Stimulated activated CD8-positive, alpha-beta memory T cell treated with anti-CD3 and anti-CD28 coated beads, Interleukin-4, amount 100 ng/mL, for 24 hours (primary cell): Measurements from ENCODE around the gene TEX2.

Experiments
- DNase-seq: peaks from one replicate; pipeline ENCODE4 v3.0.0-alpha.2; 2020; ENCODE audit warnings: low read depth

Gene TEX2

DNA sequence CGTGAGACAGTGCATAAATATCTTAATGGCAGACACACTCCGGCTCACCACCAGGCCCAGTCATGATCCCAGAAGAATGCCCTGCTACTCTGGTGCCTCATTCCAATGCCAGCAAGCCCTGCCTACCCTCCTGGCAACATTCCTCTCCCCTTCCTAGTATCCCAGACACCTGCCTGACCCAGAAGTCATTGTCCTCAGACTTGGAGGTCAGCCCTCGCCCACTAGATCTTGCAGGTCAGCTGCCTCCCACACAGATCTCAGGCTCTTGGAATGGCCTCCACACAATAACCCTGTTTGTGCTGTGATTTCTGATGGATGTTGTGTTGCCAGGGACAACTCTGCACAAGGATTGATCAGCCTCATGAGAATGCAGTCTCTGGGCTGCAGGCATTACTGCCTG, 1.8 kb upstream of the TEX2 start:
- no peak for DNase-seq

DNA sequence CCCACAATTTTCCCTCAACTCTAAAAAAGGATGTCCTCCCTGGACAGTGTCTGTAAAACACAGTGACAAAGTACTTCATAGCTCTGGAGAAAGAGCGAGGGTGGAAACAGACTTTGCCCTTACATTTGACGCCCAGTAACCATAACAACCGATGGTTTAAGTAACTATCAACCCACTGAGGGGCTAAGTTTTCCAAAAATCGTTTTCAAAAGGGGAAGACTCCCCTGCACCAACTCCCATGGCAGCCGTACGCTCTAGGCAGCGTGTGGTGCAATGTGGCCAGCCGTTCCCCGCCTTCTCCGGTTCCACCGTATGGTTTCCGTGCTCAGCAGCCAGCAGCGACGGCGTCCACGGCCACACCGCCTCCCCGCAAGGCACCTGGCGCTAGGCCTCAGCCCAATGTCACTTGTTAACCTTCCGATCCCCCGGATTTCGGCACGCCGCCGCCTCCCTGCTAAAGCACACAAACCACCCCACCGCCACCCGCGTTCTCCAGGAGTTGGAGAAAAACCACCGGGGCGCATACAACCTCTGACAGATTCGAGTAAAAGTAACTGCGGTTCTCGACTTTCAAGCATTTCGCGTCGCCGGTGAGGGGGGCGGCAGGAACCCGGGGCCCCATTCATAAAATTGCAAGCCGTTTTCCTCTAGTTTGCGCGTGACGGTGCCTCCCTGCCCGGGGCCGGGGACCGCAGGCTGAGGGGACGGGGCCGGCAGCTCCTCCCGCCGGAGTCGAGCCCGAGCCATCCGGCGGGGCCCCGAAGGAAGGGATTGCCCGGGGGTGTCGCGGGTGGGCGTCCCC, 661 bp downstream of the TEX2 start:
- peak; percentile 37 for DNase-seq

DNA sequence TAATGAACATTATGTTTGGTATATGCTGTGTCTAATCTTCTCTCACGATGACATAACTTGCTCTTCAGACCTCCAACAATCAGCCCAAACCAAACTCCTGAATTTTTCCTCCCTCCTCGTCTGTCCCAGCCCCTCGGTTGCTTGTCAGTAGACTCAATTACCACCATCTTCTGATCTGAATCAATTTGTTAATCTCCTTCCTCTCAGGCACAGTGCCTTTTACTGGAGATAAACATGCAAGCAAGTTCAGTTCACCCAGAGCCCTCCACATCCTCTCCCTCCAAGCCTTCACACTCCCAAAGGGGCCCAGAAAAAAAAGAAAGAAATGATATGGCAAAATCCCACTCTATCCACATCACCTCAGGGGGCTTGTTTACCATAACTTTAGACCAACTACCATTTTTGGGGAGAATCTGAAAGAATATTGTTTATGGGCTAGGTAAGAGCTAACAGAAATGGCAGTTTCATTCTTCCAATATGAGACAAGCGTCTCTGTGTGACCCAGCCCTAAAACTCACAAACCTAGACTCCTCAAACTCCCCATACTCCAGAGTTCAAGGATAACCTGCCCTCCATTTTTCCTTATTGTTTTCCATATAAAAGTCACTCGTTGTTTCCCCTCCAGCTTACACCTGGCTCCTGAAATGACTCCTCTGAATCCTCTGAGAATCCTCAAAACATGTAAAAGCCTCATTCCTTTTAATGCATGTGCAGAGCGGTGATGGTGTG, 1.5 kb downstream of the TEX2 start:
- no peak for DNase-seq

DNA sequence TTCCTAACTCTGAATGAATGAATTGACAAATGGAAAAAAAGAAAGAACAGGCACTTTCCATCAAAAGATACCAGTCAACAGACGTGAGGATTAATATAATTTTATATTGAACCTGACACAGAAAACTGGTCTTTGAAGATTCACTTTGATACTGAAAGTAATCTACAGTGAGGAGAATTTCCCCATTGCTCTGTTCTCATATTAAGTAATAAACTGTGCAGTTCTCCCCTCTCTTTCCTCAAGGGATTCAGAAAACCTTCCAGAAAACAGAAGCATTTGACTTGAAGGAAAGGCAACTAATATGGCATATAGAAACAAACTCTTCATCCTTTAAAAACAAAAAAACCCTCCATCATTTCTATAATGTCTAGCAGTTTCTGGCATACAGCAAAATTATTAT, 2.2 kb downstream of the TEX2 start:
- no peak for DNase-seq

DNA sequence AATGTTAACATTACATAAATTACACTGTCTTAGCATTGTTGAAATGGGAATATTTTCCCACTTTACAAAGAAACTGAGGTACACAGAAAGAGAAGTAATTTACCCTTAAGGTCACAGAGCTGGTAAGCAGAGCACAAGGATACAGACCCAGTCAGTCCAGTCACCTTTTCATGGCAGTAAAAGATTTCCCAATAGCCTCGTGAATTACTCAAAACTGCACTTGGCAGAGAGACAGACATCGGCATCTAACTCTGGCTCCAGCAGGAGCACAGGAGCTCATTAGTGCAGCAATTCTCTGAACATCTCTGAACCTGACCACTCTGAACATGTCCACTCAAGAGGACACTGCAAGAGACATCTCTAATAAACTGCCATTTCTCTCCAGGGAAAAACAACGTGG, 3.1 kb downstream of the TEX2 start:
- DNase-seq: no peak

DNA sequence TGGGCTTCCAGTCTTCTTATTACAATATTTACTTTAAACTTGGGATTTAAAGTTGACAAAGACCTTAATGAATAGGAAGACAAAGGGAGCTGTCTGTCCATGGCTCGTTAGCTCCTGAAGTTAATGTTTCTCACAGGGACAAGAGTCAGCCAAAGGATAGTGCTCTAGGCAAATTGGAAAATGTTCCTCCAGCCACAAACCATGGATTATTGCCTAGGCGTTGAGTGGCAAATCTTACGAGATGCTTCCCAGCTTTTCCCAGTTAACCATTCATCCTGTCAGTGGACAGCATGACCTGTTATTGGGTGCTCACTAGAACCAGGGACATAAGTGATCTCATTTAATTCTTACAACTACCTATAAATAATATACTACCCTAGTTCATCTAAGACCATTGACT, 3.6 kb downstream of the TEX2 start:
- DNase-seq: no peak

DNA sequence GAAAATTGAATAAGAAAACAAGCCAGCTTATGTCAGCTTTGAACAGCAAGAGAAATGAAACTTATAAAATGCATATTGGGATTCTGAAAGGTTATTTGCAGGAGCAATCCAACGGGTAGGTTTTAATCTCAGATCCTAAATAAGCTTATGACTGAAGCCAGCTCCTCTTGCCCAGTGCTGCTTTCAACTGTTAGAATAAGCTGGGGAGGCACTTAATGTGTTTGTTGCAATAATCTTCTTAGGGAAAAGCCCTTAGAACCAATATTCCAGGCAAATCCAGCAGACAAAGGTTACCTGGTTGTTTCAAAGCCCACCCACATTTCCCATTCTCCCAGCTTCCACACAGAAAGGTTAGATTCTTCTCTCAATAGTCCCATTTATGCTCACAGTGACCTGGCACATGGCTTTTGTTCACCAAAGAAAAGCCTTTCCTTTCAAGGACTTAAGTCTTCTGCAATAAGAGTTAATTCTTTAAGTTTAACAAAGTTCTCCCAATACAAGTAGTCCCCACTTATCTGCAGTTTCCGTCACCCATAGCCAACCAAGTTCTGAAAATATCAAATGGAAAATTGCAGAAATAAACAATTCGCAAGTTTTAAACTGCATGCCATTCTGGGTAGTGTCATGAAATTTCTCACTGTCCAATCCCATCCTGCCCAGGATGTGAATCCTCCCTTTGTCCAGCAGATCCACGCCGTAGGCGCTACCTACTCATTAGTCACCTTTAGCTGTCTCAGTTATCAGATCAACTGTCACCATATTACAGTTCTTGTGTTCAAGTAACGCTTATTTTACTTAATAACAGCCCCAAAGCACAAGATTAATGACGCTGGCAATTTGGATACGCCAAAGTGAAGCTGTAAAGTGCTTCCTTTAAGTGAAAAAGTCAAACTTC, 5.9 kb downstream of the TEX2 start:
- no peak for DNase-seq

DNA sequence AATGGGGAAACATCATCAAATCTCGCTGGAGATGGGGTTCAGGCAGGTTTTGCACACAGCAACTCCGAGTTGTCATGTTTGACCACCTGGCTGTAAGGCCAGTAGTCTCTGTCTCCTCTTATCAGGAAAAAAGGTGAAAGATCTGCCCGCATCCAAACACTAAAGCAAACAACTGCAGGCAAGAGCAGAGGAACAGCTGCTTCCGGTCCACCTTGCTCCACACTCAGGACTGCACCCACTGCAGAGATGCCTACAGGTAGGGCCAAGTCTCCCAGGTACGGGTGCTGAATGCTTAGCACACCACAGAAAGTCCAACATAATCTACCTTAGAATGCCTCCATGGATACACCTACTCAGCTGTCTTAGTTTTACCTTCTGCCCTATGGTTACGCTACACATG, 7.3 kb downstream of the TEX2 start:
- DNase-seq: no peak

DNA sequence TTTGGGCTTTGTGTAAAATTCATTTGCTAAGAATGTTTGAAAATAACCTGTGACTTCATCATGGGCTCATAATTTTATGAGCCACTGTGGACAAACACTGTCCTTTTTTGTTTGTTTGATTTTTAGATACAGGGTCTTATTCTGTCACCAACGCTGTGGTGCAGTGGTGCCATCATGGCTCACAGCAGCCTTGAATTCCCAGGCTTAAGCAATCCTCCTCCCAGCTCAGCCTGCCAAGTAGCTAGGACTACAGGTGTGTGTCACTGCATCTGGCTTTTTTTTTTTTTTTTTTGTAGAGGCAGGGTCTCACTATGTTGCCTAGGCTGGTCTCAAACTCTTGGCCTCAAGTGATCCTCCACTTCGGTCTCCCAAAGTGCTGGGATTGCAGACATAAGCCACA, 8.3 kb downstream of the TEX2 start:
- DNase-seq: no peak

DNA sequence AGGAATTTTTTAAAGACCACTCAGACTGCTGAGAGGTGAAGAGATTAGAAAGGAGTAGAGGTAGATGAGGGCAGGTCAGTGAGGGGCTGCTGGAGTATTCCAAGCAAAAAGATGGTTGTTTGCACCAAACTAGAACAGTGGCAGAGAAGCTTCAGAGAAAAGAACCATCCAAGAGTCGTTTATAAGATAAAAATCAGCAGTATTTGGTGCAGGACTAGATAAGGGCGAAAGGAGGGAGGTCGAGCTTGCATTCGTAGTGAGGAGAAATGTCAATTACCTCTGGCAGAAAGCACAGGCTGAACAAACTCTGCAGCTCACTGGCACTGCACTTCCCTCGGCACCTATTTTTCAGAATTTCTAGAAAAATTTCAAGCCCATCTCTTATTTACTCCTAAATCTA, 9.6 kb downstream of the TEX2 start:
- no peak for DNase-seq

DNA sequence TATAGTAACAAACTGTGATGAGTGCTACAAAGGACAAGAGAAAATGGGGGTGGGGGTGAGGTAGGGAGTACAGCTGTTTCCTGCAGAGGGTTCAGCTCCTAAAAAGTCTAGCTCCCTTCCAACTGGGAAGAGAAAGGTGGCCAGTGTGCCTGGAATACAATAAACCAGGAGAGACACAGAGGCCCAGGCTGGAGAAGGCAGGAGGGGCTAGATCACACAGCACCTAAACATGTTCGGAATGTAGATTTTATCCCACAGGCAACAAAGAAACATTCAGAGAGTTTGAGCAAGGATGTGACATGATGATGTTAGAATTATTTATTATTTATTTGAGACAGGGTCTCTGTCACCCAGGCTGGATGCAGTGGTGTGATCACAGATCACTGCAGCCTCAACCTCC, 10.2 kb downstream of the TEX2 start:
- DNase-seq: no peak

DNA sequence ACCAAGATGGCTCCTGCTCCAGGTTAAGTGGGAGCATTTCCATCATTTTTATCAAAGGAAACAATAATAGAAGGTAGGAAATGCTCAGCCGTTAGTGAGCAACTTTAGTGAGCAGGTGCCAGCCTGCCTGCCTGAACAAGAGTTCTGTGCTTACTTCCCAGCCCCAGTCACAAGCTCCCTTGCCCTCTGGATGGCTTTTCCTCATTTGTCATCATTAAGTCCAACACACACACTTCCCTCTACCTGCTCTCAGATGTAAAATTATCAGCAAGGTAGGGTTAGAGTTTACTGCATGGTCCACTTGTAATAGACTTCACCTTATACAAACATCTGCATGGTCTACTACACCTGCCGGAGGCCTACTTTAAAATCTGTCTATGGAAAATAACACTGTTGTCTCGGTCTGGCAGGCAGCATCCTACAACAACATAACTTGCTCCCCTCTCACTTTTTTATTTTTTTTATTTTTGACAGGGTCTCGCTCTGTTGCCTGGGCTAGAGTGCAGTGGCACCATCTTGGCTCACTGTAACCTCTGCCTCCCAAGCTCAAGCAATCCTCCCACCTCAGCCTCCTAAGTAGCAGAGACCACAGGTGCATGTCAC, 12.7 kb downstream of the TEX2 start:
- no peak for DNase-seq

DNA sequence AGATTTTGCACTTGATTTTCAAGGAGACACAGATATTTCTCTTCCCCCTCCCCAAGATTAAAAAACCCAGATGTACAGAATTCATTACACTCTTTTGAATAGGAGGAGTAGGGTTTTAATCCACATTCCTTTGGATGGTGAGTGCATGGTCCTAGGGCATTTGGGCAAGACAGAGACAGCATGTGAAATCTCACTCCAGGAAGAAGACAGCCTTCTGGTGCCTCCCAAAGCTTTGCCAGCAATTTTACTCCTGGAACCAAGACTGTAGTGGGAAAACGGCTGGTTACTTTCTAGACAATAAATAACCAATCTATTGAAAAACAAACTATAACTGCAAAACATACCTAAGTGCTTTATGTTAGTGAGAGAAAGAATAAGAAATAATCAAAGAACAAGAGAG, 15.2 kb downstream of the TEX2 start:
- no peak for DNase-seq

DNA sequence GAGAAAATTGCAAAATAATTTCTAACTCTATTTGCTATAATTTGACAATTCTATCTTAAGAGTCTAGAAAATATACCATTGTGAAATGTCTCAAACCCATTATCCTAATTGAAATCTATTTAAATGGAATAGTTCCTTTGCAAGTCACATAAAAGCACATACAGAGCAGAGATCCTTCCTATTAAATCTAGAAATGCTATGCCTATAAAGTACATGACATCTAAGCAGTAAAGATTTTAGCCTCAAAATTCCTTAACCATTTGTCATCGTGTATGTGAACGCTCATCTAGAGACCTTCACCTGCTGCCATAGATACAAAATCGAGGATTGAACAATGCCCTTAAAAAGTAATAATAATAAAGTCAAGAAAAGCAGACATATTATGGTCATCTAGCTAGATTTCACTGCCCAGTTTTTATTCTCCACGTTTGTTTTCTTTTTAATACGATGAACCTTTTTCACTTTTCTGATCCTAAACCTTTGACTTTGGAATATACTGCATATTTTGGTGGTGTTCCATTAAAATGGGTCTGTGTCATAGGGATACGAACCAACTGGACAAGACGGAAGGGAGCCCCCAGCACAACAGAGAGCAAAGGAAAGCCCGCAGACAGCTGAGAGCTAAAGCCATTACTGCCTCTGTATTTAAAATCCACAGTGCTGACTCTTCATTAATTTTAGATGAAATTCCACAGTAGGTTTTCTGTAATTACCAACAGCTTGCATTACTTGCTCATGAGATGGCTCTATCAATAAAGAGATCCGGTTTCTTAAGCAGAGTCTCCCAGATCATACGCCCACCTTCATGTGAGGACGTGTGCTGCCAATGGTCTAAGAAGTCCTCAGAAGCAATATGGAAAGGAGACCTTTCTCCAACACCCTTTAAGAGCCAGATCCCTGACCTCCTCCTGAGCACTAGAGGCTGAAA, 17.6 kb downstream of the TEX2 start:
- DNase-seq: no peak

DNA sequence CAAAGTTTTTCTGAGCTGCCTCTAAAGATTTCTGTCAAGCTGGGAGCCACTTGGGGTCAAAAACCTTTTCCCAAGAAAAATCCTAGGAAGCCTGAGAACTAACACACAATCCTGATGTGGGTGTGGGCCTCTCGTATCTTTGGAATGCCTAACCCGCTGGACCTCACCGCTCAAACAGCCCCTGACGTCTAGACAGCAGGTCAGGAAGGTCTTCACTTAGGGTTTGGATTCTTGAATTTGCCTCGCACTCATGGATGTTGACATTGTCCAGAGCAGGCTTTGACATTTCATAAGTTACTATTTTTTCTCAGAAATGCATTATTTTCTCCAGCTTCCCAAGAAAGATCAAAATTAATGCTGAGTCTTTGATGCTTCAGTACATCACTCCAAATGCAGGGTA, 18.9 kb downstream of the TEX2 start:
- no peak for DNase-seq

DNA sequence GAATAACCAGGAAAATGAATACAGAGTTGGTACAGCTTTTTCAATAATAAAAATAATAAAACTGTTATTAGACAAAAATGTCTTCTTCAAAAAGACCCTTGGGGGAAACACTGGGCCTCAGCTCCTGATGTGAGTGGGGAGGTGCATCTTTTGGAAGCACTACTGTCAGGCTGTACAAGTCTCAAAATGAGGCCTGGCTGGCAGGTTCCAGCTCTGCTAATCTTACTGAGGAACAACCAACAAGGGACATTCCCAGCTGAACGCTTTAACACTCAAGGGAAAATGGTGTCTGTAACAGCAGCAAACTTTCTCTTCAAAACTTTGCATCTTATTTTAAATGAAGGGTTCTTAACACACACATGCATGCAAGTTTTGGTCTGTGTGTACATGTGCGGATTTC, 19.7 kb downstream of the TEX2 start:
- no peak for DNase-seq

DNA sequence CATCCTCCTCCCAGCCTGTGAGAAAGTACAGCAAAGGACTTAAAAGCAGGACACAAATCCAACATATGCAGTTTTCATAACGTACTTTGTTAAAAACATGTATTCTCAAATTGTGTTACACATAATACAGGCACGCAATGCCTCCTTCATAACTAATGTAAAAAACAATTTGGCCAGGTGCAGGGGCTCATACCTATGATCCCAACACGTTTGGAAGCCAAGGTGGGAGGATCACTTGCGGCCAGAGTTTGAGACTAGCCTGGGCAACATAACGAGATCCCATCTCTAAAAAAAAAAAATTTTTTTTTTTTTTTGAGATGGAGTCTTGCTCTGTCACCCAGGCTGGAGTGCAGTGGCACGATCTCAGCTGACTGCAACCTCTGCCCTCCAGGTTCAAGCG, 20.4 kb downstream of the TEX2 start:
- no peak for DNase-seq

DNA sequence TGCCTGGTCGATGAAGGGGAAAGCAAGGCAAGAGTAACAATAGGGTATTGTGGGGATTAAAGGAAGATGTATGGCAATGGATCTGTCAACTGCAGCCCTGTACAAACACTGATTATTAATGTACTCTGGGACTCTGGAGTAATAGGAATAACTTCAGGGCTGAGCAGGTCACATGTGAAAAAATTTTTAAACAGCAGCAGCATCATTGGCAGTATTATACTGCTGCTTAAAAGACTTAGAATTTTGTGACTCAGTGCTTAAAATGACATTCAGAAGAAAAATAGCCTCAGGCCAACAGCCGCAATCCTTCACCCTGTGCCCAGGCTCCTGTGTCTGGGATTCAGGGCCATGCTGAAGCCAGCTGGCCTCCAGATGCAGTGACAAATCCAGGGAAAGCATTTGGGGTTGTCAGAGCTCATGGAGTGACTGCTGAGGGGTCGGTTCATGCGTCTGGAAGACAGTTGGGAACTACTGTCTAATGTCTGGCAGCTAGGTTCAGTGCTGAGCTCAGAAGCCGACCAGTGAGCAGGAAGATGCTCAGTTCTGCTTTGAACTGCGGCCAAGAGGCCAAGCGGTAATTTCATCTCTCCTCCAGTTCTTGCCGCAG, 22.2 kb downstream of the TEX2 start:
- no peak for DNase-seq

DNA sequence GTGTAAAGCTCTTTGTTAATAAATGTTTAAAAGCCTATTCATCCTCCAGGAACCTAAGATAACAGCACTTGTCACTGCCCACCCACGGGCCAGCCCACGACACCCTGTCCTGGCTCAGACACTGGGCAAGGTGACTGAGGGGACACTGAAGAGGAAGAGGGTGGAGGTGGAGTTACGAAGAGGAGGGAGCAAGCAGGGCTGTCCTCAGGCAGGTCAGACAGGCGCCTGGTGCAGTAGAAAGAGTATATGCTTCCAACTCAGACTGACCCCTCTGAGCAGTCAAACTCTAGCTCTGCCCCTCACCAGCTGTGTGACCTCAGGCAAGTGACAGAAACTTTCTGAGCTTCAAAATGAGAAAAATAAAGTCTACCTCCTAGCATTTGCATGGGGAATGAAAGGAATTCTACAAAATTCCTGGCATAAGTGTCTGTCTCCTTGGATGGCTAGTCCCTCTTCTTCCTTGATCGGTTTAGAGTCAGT, 22.8 kb downstream of the TEX2 start:
- DNase-seq: no peak

DNA sequence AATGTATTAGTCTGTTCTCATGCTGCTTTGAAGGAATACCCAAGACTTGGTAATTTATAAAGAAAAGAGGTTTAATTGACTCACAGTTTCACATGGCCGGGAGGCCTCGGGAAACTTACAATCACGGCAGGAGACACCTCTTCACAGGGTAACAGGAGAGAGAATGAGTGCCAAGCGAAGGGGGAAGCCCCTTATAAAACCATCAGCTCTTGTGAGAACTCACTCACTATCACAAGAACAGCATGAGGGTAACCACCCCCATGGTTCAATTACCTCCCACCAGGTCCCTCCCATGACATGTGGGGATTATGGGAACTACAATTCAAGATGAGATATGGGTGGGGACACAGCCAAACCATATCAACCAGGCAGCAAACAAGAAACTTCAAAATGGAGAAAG, 24.6 kb downstream of the TEX2 start:
- peak; percentile 24 for DNase-seq
